ENCODE measurements around the gene DHX58. TPM values are rescaled to one million over a fixed set of nuclear protein-coding genes. Genes with fewer than 3 reads are reported as not detected.
A peak's percentile ranks its signal among the peaks of the same experiment; 100 is the strongest.

The DHX58 gene
- total RNA-seq, 1 experiment from 2014 or later, result 2.1 TPM

DNA sequence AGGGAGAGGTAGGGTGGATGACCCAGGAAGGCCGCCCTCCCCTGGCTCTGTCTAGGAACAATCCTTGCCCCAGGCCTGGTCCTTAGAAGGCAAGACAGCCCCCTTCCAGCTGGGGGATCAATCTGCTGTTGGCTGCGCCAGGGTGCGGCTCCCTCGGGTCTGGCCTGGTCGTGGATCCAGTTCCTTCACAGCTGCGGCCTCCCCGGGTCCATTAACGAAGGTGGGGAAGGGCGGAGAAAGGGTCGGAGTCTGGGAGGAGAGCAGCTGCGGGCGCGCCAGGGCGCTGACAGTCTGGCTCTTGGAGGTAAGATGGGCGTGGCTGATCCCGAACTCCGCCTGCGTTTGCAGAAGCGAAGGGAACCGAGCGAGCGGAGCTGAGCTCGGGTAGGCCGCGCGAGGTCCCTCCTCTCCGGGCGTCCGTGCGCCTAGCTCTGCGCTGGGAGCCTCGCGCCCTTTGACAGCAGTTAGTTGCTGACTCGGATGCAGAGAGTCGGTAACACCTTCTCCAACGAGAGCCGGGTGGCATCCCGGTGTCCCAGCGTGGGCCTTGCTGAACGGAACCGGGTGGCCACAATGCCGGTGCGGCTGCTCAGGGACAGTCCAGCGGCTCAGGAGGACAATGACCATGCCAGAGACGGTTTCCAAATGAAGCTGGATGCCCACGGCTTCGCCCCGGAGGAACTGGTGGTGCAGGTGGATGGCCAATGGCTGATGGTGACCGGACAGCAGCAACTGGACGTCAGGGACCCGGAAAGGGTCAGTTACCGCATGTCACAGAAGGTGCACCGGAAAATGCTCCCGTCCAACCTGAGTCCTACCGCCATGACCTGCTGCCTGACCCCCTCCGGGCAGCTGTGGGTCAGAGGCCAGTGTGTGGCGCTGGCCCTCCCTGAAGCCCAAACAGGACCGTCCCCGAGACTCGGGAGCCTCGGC is 10.1 kb upstream of the DHX58 start, which contains the start of gene HSPB9:
TSS of gene HSPB9 (plus strand) at position 434 of the 933 bp plus-strand sequence. CDS start at position 481, 47 bp downstream.
- Histone ChIP-seq H3K4me3 (ENCODE audit: low read depth, low read length, poor library complexity, severe bottlenecking) (no peak within 1 kb of the TSS), H3K27ac (ENCODE audit: low read depth, low read length, poor library complexity, severe bottlenecking) (no peak within 1 kb of the TSS), H3K36me3 (ENCODE audit: insufficient read depth, low read length, poor library complexity, severe bottlenecking) (no peaks in the 10 kb centered on the region), H3K27me3 (replicated peaks; ENCODE audit: insufficient read depth, low read depth, low read length, poor library complexity) (no peaks in the 10 kb centered on the region), H3K4me1 (ENCODE audit: insufficient read depth, low read length, poor library complexity, severe bottlenecking) (no peaks in the 10 kb centered on the region), H3K9me3 (ENCODE audit: low read depth, low read length, poor library complexity, severe bottlenecking) (no peaks in the 10 kb centered on the region)
- intact Hi-C loops (cut with micrococcal nuclease; ENCODE audit: unreplicated experiment), result no loop called here
- TF ChIP-seq, protein P1, sequence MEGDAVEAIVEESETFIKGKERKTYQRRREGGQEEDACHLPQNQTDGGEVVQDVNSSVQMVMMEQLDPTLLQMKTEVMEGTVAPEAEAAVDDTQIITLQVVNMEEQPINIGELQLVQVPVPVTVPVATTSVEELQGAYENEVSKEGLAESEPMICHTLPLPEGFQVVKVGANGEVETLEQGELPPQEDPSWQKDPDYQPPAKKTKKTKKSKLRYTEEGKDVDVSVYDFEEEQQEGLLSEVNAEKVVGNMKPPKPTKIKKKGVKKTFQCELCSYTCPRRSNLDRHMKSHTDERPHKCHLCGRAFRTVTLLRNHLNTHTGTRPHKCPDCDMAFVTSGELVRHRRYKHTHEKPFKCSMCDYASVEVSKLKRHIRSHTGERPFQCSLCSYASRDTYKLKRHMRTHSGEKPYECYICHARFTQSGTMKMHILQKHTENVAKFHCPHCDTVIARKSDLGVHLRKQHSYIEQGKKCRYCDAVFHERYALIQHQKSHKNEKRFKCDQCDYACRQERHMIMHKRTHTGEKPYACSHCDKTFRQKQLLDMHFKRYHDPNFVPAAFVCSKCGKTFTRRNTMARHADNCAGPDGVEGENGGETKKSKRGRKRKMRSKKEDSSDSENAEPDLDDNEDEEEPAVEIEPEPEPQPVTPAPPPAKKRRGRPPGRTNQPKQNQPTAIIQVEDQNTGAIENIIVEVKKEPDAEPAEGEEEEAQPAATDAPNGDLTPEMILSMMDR (conservative IDR thresholded peaks at IDR 0.05; ENCODE audit: low read depth, low read length), result no peak
- no peak for TF ChIP-seq EZH2 (IDR thresholded peaks at IDR 0.05; ENCODE audit: borderline replicate concordance, low read depth, low read length, poor library complexity, severe bottlenecking)
- POLR2A ChIA-PET (ENCODE audit: low non-redundant PET), result no interaction called here
- no peak for DNase-seq (ENCODE audit: low spot score)
- no TSS peak for BruUV-seq (replicated peaks)
- CTCF ChIA-PET, result no interaction called here

DNA sequence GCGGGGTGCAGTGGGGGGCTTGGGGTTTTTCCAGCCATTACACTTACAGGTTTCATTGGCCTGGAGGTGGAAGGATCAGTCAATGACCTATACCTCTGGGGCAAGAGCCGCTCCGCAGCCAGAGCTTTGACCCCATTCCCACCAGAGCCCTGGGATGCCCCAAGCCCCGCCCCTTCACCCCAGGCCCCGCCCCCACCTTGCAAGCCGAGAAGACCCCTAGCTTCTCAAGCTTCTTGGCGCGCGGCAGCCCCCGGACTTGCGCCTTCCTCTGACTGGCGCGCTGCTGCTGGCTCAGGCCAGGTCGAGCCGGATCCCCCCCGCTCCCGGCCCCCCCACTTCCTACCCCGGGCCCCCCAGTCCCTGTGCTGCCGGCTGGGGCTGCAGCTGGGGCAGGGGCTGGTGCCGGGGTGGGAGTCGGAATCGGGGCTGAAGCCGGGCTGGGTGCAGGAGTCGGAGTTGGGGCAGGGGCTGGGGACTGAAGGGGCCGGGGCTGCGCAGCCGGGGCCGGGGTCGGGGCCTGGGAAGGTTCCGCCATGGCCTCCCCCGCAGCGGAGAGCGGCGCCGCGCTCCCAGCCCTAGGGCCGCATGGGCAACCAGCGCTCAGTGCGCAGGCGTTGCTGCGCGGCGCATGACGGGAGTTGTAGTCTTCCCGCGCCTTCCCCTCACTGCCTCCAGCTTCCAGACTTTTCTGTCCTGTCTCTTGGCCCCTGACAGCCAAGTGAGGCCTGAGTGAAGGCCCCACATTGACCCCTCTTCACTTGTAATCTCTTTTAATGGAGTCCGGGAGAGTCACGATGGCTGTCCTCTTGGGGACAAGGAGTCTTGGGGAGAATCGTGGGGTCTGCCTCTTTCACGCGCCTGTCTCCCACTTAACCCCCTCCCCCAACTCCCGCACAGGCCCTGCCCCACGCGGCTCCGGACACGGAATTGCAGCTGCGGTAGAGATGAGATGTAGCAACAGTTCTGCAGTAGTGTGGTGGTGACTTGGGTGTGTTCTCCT is 8.6 kb upstream of the DHX58 start, which contains the start of gene KAT2A:
TSS of gene KAT2A (minus strand) at position 598 of the 1,000 bp plus-strand sequence. CDS start at position 535, 63 bp downstream.
- CTCF ChIA-PET, result interaction anchor here (0.6 kb wide), 2 partner anchors 41 to 98 kb away, joined by 5 to 10 read pairs; no protein-coding TSS in a partner anchor
- H3K4me1 ChIP-seq (ENCODE audit: insufficient read depth, low read length, poor library complexity, severe bottlenecking), result no peaks in the 10 kb centered on the region
- peak within 1 kb of the TSS; percentile 62 for H3K4me3 ChIP-seq (ENCODE audit: low read depth, low read length, poor library complexity, severe bottlenecking)
- peak within 1 kb of the TSS; percentile 74 for H3K27ac ChIP-seq (ENCODE audit: low read depth, low read length, poor library complexity, severe bottlenecking)
- TF ChIP-seq EZH2 (IDR thresholded peaks at IDR 0.05; ENCODE audit: borderline replicate concordance, low read depth, low read length, poor library complexity, severe bottlenecking), result no peak
- TF ChIP-seq, protein P1 (conservative IDR thresholded peaks at IDR 0.05; ENCODE audit: low read depth, low read length), result no peak
- H3K27me3 ChIP-seq (replicated peaks; ENCODE audit: insufficient read depth, low read depth, low read length, poor library complexity), result no peaks in the 10 kb centered on the region
- no peaks in the 10 kb centered on the region for H3K9me3 ChIP-seq (ENCODE audit: low read depth, low read length, poor library complexity, severe bottlenecking)
- DNase-seq (ENCODE audit: low spot score), result peak; percentile 82
- intact Hi-C loops (cut with micrococcal nuclease; ENCODE audit: unreplicated experiment), result no loop called here
- POLR2A ChIA-PET (ENCODE audit: low non-redundant PET), result interaction anchor here (0.6 kb wide), 2 partner anchors 86 to 286 kb away, joined by 3 to 9 read pairs; no protein-coding TSS in a partner anchor
- H3K36me3 ChIP-seq (ENCODE audit: insufficient read depth, low read length, poor library complexity, severe bottlenecking), result peaks cover 5% of the 10 kb centered on the region
- no TSS peak for BruUV-seq (replicated peaks)
